AG09319 (cell line): ENCODE results near the gene DLGAP1.
"Not testable (repeated sequence)": the region's sequence is repeated elsewhere in the genome, so short reads cannot be mapped to it uniquely, and the experiment has no call there.

Experiments
- DNase-seq: peaks from one replicate; pipeline ENCODE4 v3.0.0-alpha.2; 2010; ENCODE audit warnings: low read depth; ENCODE audit errors: extremely low read depth
- TF ChIP-seq, protein P1 (sequence below): IDR thresholded peaks from 2 replicates; pipeline ENCODE4 v1.5.1; 2011; ENCODE audit warnings: low read depth, mild to moderate bottlenecking, inconsistent platforms, low read length, moderate library complexity

The DLGAP1 gene

DNA sequence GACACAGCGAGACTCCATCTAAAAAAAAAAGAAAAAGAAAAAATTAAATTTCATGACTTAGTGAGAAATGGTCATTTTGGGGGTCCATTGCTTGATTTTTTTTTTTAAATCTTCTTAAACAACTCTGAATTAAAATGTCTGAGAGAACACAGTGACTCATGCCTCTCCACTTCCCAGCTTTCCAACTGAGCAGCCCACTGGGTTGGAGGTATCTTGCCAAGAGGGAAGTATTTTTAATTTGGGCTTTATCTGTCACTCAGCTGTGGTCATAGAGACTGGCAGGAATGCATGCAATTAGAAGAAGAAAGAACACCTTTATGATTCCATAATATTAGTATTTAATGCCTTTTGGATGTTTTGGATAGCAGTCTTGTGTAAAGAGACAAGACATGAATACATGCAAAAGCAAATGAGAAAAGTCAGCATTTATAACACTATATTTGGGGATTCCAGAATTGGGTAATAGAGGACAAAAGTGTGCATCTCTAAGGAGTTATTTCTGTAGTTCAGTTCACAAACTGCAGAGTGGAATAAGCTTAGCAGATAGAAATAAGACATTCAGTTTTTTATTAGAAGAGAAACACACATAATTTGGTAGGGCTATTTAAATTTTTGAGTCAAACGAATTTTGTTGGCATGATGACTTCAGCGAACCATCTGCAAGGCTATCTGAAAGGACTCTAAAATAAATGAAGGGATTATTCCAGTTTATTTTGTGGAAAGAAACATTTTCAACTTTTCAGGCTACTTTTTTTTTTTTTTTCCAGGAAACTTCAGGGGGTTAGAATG, 750.4 kb downstream of the DLGAP1 start:
- TF ChIP-seq, protein P1, sequence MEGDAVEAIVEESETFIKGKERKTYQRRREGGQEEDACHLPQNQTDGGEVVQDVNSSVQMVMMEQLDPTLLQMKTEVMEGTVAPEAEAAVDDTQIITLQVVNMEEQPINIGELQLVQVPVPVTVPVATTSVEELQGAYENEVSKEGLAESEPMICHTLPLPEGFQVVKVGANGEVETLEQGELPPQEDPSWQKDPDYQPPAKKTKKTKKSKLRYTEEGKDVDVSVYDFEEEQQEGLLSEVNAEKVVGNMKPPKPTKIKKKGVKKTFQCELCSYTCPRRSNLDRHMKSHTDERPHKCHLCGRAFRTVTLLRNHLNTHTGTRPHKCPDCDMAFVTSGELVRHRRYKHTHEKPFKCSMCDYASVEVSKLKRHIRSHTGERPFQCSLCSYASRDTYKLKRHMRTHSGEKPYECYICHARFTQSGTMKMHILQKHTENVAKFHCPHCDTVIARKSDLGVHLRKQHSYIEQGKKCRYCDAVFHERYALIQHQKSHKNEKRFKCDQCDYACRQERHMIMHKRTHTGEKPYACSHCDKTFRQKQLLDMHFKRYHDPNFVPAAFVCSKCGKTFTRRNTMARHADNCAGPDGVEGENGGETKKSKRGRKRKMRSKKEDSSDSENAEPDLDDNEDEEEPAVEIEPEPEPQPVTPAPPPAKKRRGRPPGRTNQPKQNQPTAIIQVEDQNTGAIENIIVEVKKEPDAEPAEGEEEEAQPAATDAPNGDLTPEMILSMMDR, result no peak
- DNase-seq, result no peak

DNA sequence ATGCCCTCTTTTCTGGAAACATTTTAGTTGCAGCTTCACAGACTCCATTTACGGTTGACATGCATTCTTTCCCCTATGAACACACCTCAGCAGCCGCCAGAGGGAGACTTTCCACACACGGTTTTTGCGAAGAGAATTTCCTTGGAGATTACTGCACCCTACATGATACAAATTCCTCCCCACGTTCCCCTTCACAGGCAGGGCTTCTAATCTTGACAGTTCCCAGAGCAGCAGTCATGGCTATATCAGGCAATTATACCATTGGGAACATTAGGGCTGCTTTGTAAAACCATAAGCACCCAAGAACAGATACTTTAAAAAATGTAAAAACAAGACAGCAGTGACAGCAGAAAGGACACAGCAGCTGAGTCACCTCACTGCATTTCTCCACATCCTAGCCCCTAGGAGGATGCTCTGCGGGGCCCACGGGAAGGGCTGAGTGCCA, 751.4 kb downstream of the DLGAP1 start:
- TF ChIP-seq, protein P1, result peak; percentile 79
- peak; percentile 18 for DNase-seq

GRCh38 chr18:3699707-3700567, 755.2 kb downstream of the DLGAP1 start:
- not testable (repeated sequence) for DNase-seq

GRCh38 chr18:3694030-3694778, 760.9 kb downstream of the DLGAP1 start:
- DNase-seq, result not testable (repeated sequence)

DNA sequence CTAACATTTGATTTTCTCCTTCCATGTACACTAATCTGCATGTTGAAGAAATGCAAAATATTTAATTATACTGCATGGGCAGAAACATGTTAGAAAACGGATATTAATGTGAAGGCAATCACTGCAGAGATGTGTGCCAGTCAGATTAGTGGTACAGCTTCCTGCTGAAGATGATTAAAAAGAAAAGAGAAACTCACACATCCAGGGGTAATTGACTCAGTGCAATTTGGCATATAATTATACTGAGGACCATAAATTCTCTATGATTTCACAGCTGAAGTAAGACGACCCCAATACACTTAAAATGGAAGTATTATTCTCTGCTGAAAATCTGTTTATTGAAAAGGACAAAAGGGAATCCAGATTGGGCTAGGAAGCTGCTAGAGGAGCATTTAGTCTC, 761.7 kb downstream of the DLGAP1 start:
- DNase-seq, result no peak
- TF ChIP-seq, protein P1, result no peak

DNA sequence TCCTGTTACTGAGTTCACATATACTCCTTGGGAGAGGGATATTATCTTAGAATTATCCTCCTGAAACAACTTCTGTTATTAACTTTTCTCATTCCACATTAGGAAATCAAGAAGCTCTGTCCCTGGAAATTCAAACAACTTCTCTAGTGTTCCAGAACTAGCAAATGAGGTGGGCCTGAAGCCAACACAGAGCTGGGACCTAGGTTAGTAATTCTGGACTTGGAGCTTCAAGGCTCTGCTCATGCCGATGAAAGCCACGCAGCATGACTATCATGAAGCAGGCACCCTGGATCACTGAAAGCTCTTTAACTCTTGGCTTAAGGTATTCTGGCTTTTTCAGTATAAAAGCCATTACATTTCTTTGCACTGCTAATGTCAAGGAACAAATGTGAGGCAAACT, 762.4 kb downstream of the DLGAP1 start:
- no peak for DNase-seq
- TF ChIP-seq, protein P1, result no peak

- no peak for DNase-seq
These were observed 762.9 kb downstream of the DLGAP1 start for GRCh38 chr18:3692113-3692621.

More at GRCh38 chr18:3692113-3692621, 762.9 kb downstream of the DLGAP1 start:
- TF ChIP-seq, protein P1, result no peak
